Effector memory CD4-positive, alpha-beta T cell (primary cell): Measurements from ENCODE around the gene OLFM4.

ENCODE experiments used
- DNase-seq, 3 donors: peaks; one replicate each; pipeline ENCODE4 v3.0.0-alpha.2; 2020
- H3K27ac ChIP-seq: 2 replicates; pipeline ENCODE4 v1.7.0; 2013; ENCODE audit warnings: mild to moderate bottlenecking, low read length, moderate library complexity; ENCODE audit not compliant: insufficient read depth, poor library complexity, severe bottlenecking
- H3K27me3 ChIP-seq: replicated peaks from 2 replicates; pipeline ENCODE4 v1.7.0; 2013; ENCODE audit warnings: mild to moderate bottlenecking, low read length; ENCODE audit not compliant: insufficient read depth, control insufficient read depth, poor library complexity, severe bottlenecking
- H3K36me3 ChIP-seq: 2 replicates; pipeline ENCODE4 v1.7.0; 2013; ENCODE audit warnings: mild to moderate bottlenecking, low read length, moderate library complexity; ENCODE audit not compliant: control insufficient read depth, insufficient read depth
- H3K4me1 ChIP-seq: 2 replicates; pipeline ENCODE4 v1.7.0; 2013; ENCODE audit warnings: low read length, mild to moderate bottlenecking; ENCODE audit not compliant: control insufficient read depth, insufficient read depth, poor library complexity, severe bottlenecking
- H3K4me3 ChIP-seq: 2 replicates; pipeline ENCODE4 v1.7.0; 2013; ENCODE audit warnings: low read length, low read depth, mild to moderate bottlenecking; ENCODE audit not compliant: insufficient read depth, poor library complexity, severe bottlenecking
- H3K9me3 ChIP-seq: 2 replicates; pipeline ENCODE4 v1.7.0; 2013; ENCODE audit warnings: mild to moderate bottlenecking, low read length, moderate library complexity; ENCODE audit not compliant: control insufficient read depth

OLFM4 gene

GRCh38 chr13:53089951-53090350 is 61.3 kb downstream of the OLFM4 start:
- Histone ChIP-seq H3K4me3 (no peak overlapping the region), H3K4me1 (no peaks in the 10 kb centered on the region), H3K27me3 (no peaks in the 10 kb centered on the region), H3K36me3 (no peaks in the 10 kb centered on the region), H3K9me3 (no peaks in the 10 kb centered on the region), H3K27ac (no peak overlapping the region)
- DNase-seq, result no peak

- no peak for DNase-seq
- H3K4me1 ChIP-seq, result no peaks in the 10 kb centered on the region
- H3K4me3 ChIP-seq, result no peak overlapping the region
- no peaks in the 10 kb centered on the region for H3K27me3 ChIP-seq
- H3K9me3 ChIP-seq, result no peaks in the 10 kb centered on the region
- H3K36me3 ChIP-seq, result no peaks in the 10 kb centered on the region
- H3K27ac ChIP-seq, result no peak overlapping the region
Measured at GRCh38 chr13:53090461-53090860, 61.8 kb downstream of the OLFM4 start.

- no peaks in the 10 kb centered on the region for H3K4me1 ChIP-seq
- no peak overlapping the region for H3K27ac ChIP-seq
- no peaks in the 10 kb centered on the region for H3K27me3 ChIP-seq
- H3K9me3 ChIP-seq, result no peaks in the 10 kb centered on the region
- no peak overlapping the region for H3K4me3 ChIP-seq
- no peak for DNase-seq
- no peaks in the 10 kb centered on the region for H3K36me3 ChIP-seq
Measured at GRCh38 chr13:53092931-53093330, 64.3 kb downstream of the OLFM4 start.

- Histone ChIP-seq H3K4me3 (no peak overlapping the region), H3K36me3 (no peaks in the 10 kb centered on the region), H3K27ac (no peak overlapping the region), H3K9me3 (no peaks in the 10 kb centered on the region), H3K27me3 (no peaks in the 10 kb centered on the region), H3K4me1 (no peaks in the 10 kb centered on the region)
- DNase-seq, result no peak
Measured at GRCh38 chr13:53098455-53098854, 69.8 kb downstream of the OLFM4 start.

- Histone ChIP-seq H3K27me3 (no peaks in the 10 kb centered on the region), H3K9me3 (no peaks in the 10 kb centered on the region), H3K4me3 (no peak overlapping the region), H3K27ac (no peak overlapping the region), H3K36me3 (no peaks in the 10 kb centered on the region), H3K4me1 (no peaks in the 10 kb centered on the region)
- no peak for DNase-seq
Measured at GRCh38 chr13:53100394-53101063, 71.9 kb downstream of the OLFM4 start.
